GM23248 (cell line): Measurements from ENCODE around the gene NOL12. TPM values are rescaled to one million over a fixed set of nuclear protein-coding genes. Genes with fewer than 3 reads are reported as not detected.
"Not testable (repeated sequence)": the region's sequence is repeated elsewhere in the genome, so short reads cannot be mapped to it uniquely, and the experiment has no call there.

Experiments used
- DNase-seq: peaks from one replicate; pipeline ENCODE4 v3.0.0-alpha.2; 2015
- H2AFZ ChIP-seq: fragments of 200-600 bp; sonication (generic); 2 replicates; pipeline ENCODE4 v1.6.1; 2016; ENCODE audit warnings: antibody characterized with exemption
- H3F3A ChIP-seq: fragments of 200-600 bp; sonication (generic); 2 replicates; pipeline ENCODE4 v1.6.1; 2016; ENCODE audit warnings: mild to moderate bottlenecking, antibody characterized with exemption, mixed run types; ENCODE audit not compliant: insufficient read depth
- H3K27ac ChIP-seq: fragments of 200-600 bp; sonication (generic); 2 replicates; pipeline ENCODE4 v1.5.1; 2016; ENCODE audit warnings: mild to moderate bottlenecking
- H3K27me3 ChIP-seq: fragments of 200-600 bp; sonication (generic); replicated peaks from 2 replicates; pipeline ENCODE4 v1.6.1; 2016; ENCODE audit warnings: mild to moderate bottlenecking; ENCODE audit not compliant: insufficient read depth
- H3K36me3 ChIP-seq: fragments of 200-600 bp; sonication (generic); 2 replicates; pipeline ENCODE4 v1.6.1; 2016; ENCODE audit warnings: low read depth, mild to moderate bottlenecking
- H3K4me1 ChIP-seq: fragments of 200-600 bp; sonication (generic); 2 replicates; pipeline ENCODE4 v1.6.1; 2016; ENCODE audit warnings: mild to moderate bottlenecking; ENCODE audit not compliant: insufficient read depth
- H3K4me2 ChIP-seq: fragments of 200-600 bp; sonication (generic); one replicate; pipeline ENCODE4 v1.6.1; 2016; ENCODE audit warnings: mild to moderate bottlenecking; ENCODE audit not compliant: unreplicated experiment
- H3K4me3 ChIP-seq: fragments of 200-600 bp; sonication (generic); 2 replicates; pipeline ENCODE4 v1.5.1; 2016; ENCODE audit warnings: mild to moderate bottlenecking
- H3K79me2 ChIP-seq: fragments of 200-600 bp; sonication (generic); 2 replicates; pipeline ENCODE4 v1.6.1; 2016; ENCODE audit warnings: mild to moderate bottlenecking; ENCODE audit not compliant: insufficient read depth
- H3K9ac ChIP-seq: fragments of 200-600 bp; sonication (generic); 2 replicates; pipeline ENCODE4 v1.6.1; 2016; ENCODE audit warnings: mild to moderate bottlenecking
- H3K9me2 ChIP-seq: fragments of 200-600 bp; sonication (generic); 2 replicates; pipeline ENCODE4 v1.6.1; 2016; ENCODE audit warnings: mixed run types, mild to moderate bottlenecking, moderate library complexity; ENCODE audit not compliant: insufficient read depth
- H3K9me3 ChIP-seq: fragments of 200-600 bp; sonication (generic); one replicate; pipeline ENCODE4 v1.6.1; 2017; ENCODE audit warnings: low read depth
- H4K20me1 ChIP-seq: fragments of 200-600 bp; sonication (generic); 2 replicates; pipeline ENCODE4 v1.6.0; 2016; ENCODE audit not compliant: insufficient read depth
- EZH2 ChIP-seq: fragments of 200-600 bp; sonication (generic); IDR thresholded peaks from 2 replicates; pipeline ENCODE4 v1.6.1; 2018; ENCODE audit warnings: antibody characterized with exemption, mild to moderate bottlenecking; ENCODE audit not compliant: insufficient read depth, poor library complexity, severe bottlenecking
- EZH2phosphoT487 ChIP-seq: fragments of 200-600 bp; sonication (generic); IDR thresholded peaks from 2 replicates; pipeline ENCODE4 v1.6.1; 2018; ENCODE audit warnings: antibody characterized with exemption, moderate library complexity, mild to moderate bottlenecking, low read depth; ENCODE audit not compliant: insufficient read depth
- WGBS, 2 experiments: methylation state at CpG; one replicate each; pipeline ENCODE4 v1.1.6; 2015 to 2017; ENCODE audit warnings: low lambda C conversion rate in 2 of 2, low coverage in 1 of 2; ENCODE audit errors: missing lambda C conversion rate in 2 of 2; 5-methylcytosine and 5-hydroxymethylcytosine counted together
- in situ Hi-C: fragments of 300-500 bp; cut with MboI; formaldehyde crosslinking; loops from 2 replicates; pipeline ENCODE4 v1.15.0; 2020
- polyA plus RNA-seq: library from polyadenylated mRNA; unstranded; fragments of >200 nt; fragmentation: Nextera tagmentation; extraction: Ambion mirVana; gene quantifications from 2 replicates; pipeline ENCODE4 v1.2.1, GENCODE V29; 2016
- total RNA-seq: library from RNA; depleted of rRNA; stranded (reverse); fragments of >200 nt; shearing (Covaris generic); gene quantifications from 2 replicates; pipeline ENCODE4 v1.2.3, GENCODE V29; 2014

The NOL12 gene
- total and polyA plus RNA-seq, 2 experiments from 2014 or later = 4.9 to 25.1 TPM

DNA sequence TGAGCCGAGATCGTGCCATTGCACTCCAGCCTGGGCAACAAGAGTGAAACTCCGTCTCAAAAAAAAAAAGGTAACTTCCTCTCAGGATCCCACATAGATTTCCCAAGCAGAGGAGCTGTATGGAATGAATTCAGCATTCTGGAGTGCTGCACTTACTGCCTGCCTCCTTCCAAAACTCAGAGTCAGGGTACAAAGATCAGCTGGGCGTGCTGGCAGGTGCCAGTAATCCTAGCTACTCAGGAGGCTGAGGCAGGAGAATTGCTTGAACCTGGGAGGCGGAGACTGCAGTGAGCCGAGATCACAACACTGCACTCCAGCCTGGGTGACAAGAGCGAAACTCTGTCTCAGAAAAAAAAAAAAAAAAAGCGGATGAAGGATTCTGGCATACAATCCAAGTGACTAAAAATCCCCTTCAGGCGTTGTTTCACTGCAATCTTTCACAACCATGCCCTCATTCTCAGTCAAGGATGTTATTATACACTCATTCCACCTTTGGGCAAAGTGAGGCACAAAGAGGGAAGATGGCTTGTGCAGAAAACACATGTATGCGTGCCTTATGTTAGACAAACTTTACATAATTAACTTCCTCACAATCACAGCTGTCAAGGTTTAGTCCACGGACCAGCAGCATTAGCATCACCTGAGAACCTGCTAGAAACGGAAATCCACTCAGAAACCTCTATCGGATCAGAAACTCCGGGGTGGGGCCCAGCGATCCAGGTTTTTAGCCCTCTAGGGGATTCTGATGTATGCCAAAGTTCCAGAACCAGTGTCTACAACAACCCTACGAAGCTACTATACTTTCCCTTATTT lies 1.1 kb upstream of the NOL12 start:
- Histone ChIP-seq H3F3A (peaks cover 13% of the 10 kb centered on the region), H3K9me3 (no peaks in the 10 kb centered on the region), H3K9me2 (no peaks in the 10 kb centered on the region), H3K36me3 (0 out of 2 replicates have a peak, but pooled peaks cover 6% of the 10 kb centered on the region), H3K79me2 (peaks cover 21% of the 10 kb centered on the region), H3K27me3 (no peaks in the 10 kb centered on the region), H3K4me2 (no peak overlapping the region), H4K20me1 (no peaks in the 10 kb centered on the region), H3K27ac (no peak overlapping the region), H3K9ac (no peak overlapping the region), H3K4me3 (no peak overlapping the region), H3K4me1 (no peaks in the 10 kb centered on the region; the same call in none of the 2 replicates), H2AFZ (no peak overlapping the region)
- TF ChIP-seq EZH2phosphoT487 = no peak
- no peak for TF ChIP-seq EZH2
- in situ Hi-C loops = no loop called here
- no peak for DNase-seq
- 87 to 88% methylated on average over 16 of the region's 16 CpGs for WGBS, 2 experiments

DNA sequence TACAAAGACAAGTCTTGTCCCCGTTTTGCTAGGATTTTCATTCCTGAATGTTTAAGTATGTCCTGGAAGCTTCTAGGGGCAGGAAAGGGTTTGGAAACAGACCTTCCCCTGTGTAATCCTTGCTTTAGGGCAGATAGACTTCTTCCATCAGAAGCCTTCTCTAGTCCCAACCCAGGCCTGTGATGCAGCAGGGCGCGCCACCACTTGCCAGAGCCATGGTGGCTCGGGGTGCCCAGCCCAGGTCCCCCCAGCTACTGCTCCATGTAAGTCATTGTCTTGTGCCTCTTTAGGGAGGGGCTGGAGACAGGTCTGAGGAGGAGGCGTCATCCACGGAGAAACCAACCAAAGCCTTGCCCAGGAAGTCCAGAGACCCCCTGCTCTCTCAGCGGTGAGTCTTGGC lies 4.3 kb downstream of the NOL12 start:
- in situ Hi-C loops = no loop called here

DNA sequence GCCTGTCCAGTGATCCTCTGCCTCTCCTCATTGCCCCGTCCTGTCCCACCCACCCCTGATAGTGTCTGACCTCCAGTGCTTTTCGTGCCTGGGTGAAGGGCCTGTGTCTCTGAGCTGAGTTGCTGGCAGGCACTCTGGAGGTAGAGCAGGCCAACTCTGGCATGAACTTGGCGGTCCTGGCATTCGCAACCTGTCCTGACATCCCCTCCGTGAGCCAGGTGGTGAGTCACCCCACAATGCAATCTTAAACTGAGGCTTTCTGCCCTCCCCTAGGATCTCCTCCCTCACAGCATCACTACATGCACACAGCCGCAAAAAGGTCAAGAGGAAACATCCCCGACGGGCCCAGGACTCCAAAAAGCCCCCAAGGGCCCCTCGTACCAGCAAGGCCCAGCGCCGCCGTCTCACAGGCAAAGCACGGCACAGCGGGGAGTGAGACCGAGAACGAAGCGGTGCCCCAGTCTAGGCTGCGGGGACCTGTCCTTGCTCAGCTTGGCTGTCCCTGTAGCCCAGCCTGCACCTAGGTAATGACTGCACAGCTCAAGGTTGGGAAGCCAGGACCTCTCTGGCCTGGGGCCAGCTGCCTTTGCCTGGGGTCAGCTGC lies 4.9 kb downstream of the NOL12 start:
- H3K27ac ChIP-seq = no peak overlapping the region
- no peak for DNase-seq
- H4K20me1 ChIP-seq = no peaks in the 10 kb centered on the region
- no peak overlapping the region for H3K4me3 ChIP-seq
- H3K9me2 ChIP-seq = no peaks in the 10 kb centered on the region
- no peaks in the 10 kb centered on the region for H3K9me3 ChIP-seq
- H2AFZ ChIP-seq = no peak overlapping the region
- H3K36me3 ChIP-seq = peaks cover 15% of the 10 kb centered on the region; the same call in 1 of the 2 replicates
- TF ChIP-seq EZH2phosphoT487 = no peak
- TF ChIP-seq EZH2 = no peak
- H3K4me2 ChIP-seq = no peak overlapping the region
- peaks cover 21% of the 10 kb centered on the region for H3K79me2 ChIP-seq
- peaks cover 8% of the 10 kb centered on the region; the same call in 1 of the 2 replicates for H3F3A ChIP-seq
- peaks cover 4% of the 10 kb centered on the region; the same call in 1 of the 2 replicates for H3K4me1 ChIP-seq
- in situ Hi-C loops = no loop called here
- H3K27me3 ChIP-seq = no peaks in the 10 kb centered on the region
- 93 to 94% methylated on average over 17 to 18 of the region's 18 CpGs for WGBS, 2 experiments
- no peak overlapping the region for H3K9ac ChIP-seq

More for the DNA sequence above, 4.3 kb downstream of the NOL12 start:
- Histone ChIP-seq H3K4me3 (no peak overlapping the region), H3F3A (peaks cover 2% of the 10 kb centered on the region; the same call in 1 of the 2 replicates), H3K9me2 (no peaks in the 10 kb centered on the region), H3K79me2 (peaks cover 21% of the 10 kb centered on the region), H3K27me3 (no peaks in the 10 kb centered on the region), H3K4me2 (no peak overlapping the region), H3K4me1 (no peaks in the 10 kb centered on the region; the same call in 1 of the 2 replicates), H4K20me1 (no peaks in the 10 kb centered on the region), H3K27ac (no peak overlapping the region), H3K9me3 (no peaks in the 10 kb centered on the region), H3K9ac (no peak overlapping the region), H2AFZ (no peak overlapping the region), H3K36me3 (peaks cover 15% of the 10 kb centered on the region; the same call in 1 of the 2 replicates)
- DNase-seq = no peak
- 79 to 84% methylated on average over 7 of the region's 7 CpGs for WGBS, 2 experiments
- TF ChIP-seq EZH2 (no peak), EZH2phosphoT487 (no peak)

DNA sequence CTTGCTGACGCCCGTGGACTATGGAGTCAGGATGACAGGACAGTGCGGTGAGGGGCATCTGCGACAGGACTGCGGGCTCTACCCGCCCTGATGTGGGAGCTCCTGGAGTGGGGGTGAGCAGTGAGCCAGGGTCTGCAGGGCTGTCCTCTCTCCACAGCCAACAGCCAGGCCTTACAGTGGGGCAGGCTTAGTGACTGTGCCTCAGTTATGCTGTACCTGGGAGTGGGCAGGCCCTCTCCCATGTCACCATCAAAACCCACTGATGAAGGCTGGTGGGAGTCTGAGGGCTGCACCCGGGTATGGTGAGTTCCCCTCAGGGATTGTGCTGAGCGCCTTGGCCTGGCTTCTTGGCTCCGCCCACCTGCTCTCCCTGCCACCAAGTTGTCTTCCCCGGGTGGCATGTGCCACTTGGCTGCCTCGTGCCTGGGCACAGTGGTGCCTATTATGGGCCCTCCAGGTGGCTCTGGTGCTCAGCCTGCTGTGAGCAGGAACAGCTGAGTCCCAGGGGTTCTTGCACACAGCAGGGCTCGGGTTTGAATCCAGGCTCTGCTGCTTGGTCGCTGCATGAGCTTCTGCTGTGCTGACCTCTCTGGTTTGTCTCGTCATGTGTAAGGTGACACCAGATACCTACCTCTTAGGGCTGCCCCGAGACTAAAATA lies 6.6 kb downstream of the NOL12 start:
- H2AFZ ChIP-seq = no peak overlapping the region
- H3K36me3 ChIP-seq = peaks cover 15% of the 10 kb centered on the region; the same call in 1 of the 2 replicates
- H3K79me2 ChIP-seq = peaks cover 8% of the 10 kb centered on the region
- no peak for DNase-seq
- H3K4me3 ChIP-seq = no peak overlapping the region
- H3K9ac ChIP-seq = no peak overlapping the region
- no peaks in the 10 kb centered on the region for H4K20me1 ChIP-seq
- in situ Hi-C loops = no loop called here
- peaks cover 10% of the 10 kb centered on the region; the same call in 1 of the 2 replicates for H3F3A ChIP-seq
- 85 to 86% methylated on average over 15 of the region's 15 CpGs for WGBS, 2 experiments
- H3K27ac ChIP-seq = no peak overlapping the region
- TF ChIP-seq EZH2phosphoT487 = no peak
- TF ChIP-seq EZH2 = no peak
- H3K4me2 ChIP-seq = no peak overlapping the region
- no peaks in the 10 kb centered on the region for H3K9me2 ChIP-seq
- H3K27me3 ChIP-seq = no peaks in the 10 kb centered on the region
- H3K9me3 ChIP-seq = no peaks in the 10 kb centered on the region
- 0 out of 2 replicates have a peak, but pooled peaks cover 6% of the 10 kb centered on the region for H3K4me1 ChIP-seq

DNA sequence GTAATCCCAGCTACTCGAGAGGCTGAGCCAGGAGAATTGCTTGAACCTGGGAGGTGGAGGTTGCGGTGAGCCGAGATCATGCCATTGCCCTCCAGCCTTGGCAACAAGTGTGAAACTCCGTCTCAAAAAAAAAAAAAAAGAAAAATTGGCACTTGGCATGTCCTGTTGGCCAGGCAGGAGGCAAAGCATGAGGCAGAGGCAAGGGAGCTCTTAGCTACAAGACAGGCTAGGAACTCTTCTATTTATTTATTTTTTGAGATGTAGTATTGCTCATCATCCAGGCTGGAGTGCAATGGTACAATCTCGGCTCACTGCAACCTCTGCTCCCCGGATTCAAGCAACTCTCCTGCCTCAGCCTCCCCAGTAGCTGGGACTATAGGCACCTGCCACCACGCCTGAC lies 8.0 kb downstream of the NOL12 start:
- DNase-seq, H3K9me3 ChIP-seq, H3K9me2 ChIP-seq, H3K4me2 ChIP-seq, H3K27ac ChIP-seq, H3K4me1 ChIP-seq, H3K9ac ChIP-seq, H2AFZ ChIP-seq, H4K20me1 ChIP-seq, H3K79me2 ChIP-seq, H3K4me3 ChIP-seq, H3K27me3 ChIP-seq, in situ Hi-C loops, H3F3A ChIP-seq: not testable (repeated sequence)
- WGBS, 2 experiments = 94 to 96% methylated on average over 7 of the region's 7 CpGs
- peaks cover 13% of the 10 kb centered on the region; the same call in 1 of the 2 replicates for H3K36me3 ChIP-seq

DNA sequence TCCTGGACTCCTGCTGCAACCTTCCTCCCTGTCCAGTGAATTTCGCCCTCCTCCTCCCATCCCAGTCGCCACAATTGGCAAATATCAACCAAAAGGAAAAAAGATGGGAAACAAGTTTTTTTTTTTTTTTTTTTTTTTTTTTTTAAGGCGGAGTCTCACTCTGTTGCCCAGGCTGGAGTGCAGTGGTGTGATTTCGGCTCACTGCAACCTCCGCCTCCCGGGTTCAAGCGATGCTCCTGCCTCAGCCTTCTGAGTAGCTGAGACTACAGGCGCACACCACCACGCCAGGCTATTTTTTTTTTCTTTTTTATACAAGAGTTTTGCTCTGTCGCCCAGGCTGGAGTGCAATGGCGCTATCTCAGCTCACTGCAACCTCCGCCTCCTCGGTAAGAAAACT lies 10.1 kb downstream of the NOL12 start:
- H3K79me2 ChIP-seq, H3K9me3 ChIP-seq, H3K27me3 ChIP-seq, H3F3A ChIP-seq, DNase-seq, H3K9me2 ChIP-seq, H3K36me3 ChIP-seq, H4K20me1 ChIP-seq, in situ Hi-C loops, H3K4me1 ChIP-seq: not testable (repeated sequence)
- 0 out of 2 replicates have a peak overlapping the region, but pooled peaks have one; percentile 19 for H3K27ac ChIP-seq
- peak overlapping the region; percentile 70 for H3K4me3 ChIP-seq
- H2AFZ ChIP-seq = peak overlapping the region; percentile 76
- 4 to 5% methylated on average over 10 to 13 of the region's 13 CpGs for whole genome bisulfite sequencing, 2 experiments
- H3K4me2 ChIP-seq = peak overlapping the region; percentile 75
- H3K9ac ChIP-seq = peak overlapping the region; percentile 49
